ENCODE measurements around the gene APELA.
"Not testable (repeated sequence)": the region's sequence is repeated elsewhere in the genome, so short reads cannot be mapped to it uniquely, and the experiment has no call there.

The APELA gene

DNA sequence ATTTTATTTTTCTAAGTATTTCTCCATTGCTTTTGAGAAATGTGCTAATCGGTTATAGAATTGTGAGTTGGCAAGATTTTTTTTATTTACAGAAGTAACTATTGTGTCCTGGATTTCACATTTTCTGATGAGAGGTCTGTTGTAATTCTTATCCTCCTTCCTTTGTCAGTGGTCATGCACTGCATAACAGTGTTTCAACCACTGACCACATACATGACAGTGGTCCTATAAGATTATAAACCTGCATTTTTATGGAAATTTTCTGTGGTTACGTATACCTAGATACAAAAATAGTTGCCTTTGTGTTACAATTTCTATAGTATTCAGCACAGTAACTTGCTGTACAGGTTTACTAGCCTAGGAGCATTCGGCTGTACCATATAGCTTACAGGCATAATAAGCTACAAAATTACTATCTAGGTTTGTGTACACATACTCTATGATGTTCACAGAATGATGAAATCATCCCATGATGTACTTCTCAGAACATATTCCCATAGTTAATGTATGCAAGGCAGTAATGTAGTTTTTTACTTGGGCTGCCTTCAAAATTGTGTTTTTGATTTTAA is 47.8 kb downstream of the APELA start:
- no peak for DNase-seq

DNA sequence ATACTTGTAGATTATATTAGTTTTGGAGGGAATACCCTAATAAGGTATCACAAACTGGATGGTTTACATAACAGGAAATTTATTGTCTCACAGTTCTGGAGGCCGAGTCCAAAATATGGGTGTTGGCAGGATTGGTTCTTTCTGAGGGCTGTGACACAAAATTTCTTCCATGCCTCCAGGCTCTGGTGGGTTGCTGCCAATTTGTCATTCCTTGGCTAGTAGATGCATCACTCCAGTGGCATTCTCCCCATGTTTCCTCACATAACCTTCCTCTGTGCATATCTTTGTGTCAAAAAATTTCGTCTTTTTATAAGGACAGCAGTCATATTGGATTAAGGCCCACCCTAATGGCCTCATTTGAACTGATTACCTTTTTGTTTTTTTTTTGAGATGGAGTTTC is 49.3 kb downstream of the APELA start:
- no peak for DNase-seq

DNA sequence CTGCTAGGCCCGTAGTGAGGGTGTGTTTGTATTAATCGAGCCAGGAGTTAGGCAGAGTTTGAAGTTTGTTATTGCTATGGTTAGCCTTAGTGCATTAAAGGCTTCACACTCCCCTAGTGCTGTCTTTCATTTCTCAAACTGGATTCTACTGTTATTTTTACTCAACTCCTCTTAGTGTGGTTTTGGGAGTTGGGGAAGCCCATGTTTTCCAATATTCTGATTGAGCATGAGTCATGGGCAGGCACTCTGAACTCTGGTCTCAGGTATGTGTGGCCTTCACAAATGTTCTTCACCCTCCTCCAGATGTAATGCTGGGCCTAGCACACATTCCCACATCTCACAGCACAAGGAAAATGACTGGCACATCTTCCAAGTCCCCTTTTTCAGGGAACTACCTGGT is 50.1 kb downstream of the APELA start:
- not testable (repeated sequence) for DNase-seq

DNA sequence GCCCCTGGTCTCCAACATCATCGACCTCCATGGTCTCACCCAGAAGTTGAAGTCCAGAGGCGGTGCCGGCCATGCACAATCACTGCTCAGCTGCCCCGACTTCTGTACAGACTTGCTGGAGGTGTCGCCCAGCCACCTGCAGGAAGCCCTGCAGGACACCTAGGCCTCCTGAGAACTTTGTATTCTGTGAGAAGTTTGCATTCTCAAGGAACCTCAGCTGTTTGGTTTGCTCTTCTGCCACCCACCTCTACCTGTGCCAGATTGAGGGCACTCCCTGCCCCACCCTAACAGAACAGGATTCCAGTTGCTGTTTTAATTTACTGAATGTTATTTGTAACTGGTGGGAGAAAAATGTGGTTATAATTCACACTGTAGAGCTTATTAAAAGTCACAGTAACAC is 53.7 kb downstream of the APELA start:
- no peak for DNase-seq

DNA sequence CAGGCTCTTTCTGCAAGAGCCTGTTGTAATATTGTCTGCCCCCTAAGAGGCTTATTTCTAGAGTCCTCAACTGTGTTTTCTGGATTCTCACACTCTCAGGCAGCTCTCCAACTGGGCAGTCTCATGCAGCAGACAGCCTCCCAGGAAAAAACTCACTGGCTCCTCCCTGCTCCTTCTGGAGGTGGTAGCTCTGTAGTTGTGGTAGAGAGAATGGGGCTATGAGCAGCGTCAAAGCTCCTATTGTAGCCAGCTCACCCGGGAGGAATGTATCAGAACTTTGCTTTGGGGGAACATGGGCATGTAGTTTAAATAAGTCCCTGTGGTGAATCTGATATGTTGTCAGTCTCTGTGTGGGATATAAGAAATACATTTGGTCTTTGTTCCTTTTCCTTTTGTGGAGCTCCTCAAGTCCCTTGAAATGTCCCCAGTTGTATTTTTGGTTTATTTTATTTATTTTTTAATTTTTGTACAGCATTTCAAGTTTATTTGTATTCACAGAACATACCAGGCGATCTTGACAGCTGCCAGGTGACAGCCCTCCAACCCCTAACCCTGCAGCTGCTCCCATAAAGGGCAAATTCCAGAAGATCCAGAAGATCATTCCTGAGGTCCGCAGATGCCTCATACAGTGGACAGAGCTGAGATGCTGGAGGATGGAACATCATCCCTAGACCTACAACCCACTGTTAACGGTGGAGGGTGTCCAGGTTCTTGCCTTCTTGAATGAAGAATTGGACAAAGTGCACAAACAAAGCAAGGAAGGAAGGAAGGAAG is 54.8 kb downstream of the APELA start:
- no peak for DNase-seq

DNA sequence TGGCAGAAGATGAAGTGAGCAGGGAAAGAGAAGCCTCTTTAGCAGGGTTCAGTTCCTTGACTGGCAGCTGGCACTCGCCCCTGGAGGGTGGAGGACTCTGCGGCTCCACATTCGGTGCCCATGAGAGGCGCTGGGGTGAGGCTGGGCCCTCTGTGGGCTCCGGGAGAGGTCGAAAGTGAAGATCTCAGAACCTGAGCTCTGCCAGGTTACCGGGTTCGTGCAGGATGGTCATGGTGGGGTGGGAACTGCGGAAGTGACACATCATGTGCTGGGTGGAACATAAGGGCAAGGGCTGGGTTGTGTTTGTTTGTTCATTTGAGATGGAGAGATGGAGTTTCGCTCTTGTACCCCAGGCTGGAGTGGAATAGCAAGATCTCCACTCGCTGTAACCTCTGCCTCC is 56.3 kb downstream of the APELA start:
- DNase-seq, result no peak

DNA sequence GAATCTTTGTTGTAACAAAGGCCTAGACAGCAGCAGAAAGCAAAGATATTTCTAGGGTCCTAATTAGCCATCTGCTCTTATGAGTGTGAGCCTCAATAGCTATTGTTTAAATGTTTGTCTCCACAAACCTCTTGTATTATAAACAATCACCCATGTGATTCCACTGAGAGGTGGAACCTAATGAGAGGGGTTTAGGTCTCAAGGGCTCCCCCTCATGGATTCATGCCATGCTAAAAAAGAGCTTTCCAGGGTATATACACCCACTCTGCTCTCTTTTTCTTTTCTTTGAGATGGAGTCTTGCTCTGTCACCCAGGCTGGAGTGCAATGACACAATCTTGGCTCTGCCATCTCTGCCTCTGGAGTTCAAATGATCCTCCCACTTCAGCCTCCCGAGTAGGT is 58.4 kb downstream of the APELA start:
- DNase-seq, result no peak

DNA sequence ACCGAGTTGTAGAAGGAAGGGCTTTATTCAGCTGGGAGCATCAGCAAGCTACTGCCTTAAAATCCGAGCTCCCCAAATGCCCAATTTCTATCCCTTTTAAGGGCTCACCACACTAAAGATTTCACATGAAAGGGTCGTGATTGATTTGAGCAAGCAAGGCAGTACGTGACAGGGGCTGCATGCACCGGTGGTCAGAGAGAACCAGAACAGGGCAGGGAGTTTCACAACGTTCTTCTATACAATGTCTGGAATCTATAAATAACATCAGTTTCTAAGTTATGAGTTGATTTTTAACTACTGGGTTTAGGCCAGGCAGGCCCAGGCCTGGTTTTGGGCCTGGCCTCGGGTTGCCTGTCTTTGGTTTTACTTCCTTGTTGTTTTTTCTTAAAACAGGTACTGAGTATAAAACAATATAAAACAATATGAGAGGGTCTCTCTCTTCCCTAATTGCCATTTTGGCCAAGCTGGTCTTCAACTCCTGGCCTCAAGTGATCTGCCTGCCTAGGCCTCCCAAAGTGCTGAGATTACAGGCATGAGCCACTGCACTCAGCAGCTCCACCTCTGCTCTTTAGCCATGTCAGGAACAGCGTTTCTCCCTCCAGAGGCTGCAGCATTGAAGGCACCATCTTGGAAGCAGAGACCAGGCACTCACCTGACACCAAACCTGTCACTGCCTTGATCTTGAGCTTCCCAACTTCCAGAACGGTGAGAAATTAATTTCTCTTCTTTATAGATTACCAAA is 59.1 kb downstream of the APELA start:
- DNase-seq, result not testable (repeated sequence)

DNA sequence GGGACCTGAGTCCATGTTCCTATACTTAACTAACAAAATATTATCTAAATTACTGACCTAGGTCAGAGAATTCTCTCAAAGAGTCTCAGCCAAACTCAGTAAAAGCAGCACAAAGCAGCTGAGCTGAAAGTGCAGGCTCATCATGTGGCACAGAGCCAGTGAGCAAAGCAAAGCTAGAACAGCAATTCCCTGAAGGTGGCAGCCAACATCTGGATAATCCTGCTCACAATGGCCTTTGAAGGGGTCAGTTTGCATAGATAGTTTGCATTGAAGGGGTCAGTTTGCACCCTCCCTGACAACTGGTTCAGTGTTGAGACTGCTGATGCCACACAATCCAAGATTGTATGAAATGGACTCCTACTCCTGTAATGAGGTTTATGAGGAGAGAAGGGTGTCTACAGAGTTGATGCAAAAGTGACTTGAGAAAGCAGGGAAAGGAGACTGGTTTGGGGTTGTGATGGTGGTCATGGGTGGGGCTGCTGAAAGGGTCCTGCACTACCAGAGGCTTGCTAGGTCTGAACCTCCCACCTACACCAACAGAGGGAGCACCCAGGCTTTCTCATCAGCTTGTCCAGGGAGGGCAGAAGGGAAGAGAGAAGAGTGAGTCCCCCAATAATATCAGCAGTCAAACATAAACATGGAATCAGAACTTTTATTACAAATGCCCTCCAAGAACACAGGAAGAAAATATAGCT is 60.7 kb downstream of the APELA start:
- DNase-seq, result peak in 37 of 56 donors; percentile 1 to 64 (median 20)

DNA sequence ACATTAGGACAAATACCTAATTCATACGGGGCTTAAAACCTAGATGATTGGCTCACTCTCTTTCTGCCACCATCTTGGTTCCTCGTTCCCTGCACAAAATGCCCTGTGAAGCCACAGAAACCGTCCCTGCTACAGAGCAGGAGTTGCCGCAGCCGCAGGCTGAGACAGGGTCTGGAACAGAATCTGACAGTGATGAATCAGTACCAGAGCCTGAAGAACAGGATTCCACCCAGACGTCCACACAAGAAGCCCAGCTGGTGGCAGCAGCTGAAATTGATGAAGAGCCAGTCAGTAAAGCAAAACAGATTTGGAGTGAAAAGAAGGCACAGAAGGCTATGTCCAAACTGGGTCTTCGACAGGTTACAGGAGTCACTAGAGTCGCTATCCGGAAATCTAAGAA is 66.2 kb downstream of the APELA start:
- DNase-seq, result no peak

DNA sequence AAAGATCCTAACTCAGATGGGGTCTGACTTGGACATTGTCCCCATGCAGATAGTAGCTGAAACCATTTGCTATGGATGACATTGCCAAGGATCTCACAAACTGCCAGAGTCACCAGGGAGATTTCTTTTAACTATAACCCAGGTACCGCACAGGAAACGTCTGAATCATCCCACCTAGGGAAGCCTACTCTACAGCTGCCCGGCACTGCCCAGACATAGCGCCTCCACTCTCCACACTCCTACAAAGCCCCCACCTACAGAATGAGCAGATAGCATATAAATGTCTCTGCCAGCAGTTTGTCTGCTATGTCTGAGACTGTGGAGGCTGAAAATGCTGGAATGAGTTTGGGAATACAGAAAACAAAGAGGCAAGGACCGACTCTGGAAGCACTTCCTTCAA is 68.2 kb downstream of the APELA start:
- no peak for DNase-seq

DNA sequence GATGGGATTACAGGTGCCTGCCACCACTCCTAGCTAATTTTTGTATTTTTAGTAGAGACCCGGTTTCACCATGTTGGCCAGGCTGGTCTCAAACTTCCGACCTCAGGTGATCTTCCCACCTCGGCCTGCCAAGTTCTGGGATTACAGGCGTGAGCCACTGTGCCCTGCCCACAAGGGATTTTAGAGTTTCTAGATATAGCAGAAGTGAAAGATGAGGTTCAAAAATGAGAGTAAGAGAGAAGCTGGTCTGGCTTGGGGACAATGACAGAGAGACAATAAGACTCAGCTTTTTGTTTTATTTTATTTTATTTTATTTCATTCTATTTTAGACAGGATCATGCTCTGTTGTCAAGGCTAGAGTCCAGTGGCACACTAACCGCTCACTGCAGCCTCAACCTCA is 69.8 kb downstream of the APELA start:
- DNase-seq, result no peak

All from nucleus accumbens (tissue), 56 donors.